GM18909 (cell line): ENCODE results near the gene ENOSF1.
"Not testable (repeated sequence)": the region's sequence is repeated elsewhere in the genome, so short reads cannot be mapped to it uniquely, and the experiment has no call there.

Source experiments
- ATAC-seq: cut with Tn5 transposase; IDR thresholded peaks from one replicate; pipeline ENCODE4 v1.9.1; 2021; ENCODE audit warnings: mild to moderate bottlenecking; ENCODE audit not compliant: unreplicated experiment, poor library complexity

The ENOSF1 gene, protein sequence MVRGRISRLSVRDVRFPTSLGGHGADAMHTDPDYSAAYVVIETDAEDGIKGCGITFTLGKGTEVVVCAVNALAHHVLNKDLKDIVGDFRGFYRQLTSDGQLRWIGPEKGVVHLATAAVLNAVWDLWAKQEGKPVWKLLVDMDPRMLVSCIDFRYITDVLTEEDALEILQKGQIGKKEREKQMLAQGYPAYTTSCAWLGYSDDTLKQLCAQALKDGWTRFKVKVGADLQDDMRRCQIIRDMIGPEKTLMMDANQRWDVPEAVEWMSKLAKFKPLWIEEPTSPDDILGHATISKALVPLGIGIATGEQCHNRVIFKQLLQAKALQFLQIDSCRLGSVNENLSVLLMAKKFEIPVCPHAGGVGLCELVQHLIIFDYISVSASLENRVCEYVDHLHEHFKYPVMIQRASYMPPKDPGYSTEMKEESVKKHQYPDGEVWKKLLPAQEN

GRCh38 chr18:712401-713134 lies at the start of gene ENOSF1:
ENOSF1 (minus strand) TSS chr18:712630; CDS start chr18:712587, 43 bp downstream.
- peak; percentile 91 for ATAC-seq

- not testable (repeated sequence) for ATAC-seq
Observed at GRCh38 chr18:759864-760263, 47.4 kb upstream of the ENOSF1 start.

- no peak for ATAC-seq
Observed at GRCh38 chr18:755506-755905, 43.1 kb upstream of the ENOSF1 start.

DNA sequence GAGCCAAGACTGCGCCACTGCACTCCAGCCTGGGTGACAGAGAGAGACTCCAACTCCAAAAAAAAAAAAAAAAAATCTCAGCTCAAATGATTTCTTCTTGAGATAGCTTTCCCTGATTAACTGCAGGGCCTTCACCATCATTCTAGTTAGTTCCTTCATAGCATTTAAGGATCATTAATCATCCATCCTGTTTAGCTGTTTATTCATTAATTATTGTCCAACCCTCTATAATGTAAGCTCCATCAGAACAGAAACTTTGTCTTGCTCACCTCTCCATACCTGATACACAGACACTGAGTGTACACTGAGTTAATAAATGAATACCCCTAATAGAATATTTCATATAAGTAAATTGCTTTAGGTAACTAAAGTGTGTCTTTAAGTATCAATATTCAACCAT lies 42.2 kb upstream of the ENOSF1 start:
- ATAC-seq: no peak

DNA sequence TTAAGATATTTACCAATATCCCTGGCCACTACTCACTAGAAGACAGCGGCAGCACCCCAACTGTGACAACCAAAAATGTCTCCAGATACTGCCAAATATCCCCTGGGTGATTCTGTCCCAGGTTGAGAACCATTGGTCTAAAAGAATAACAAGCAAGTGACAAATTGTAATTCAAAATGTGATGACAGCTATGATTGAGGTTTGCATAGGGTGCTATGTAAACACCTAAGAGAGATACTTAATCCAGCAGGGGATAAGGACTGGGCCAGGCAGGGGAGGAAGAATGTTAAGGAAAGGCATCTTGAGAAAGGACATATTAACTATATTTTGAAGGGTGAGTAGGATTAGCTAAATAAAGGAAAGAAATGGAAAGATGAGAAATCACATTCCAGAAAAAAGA lies 38.0 kb upstream of the ENOSF1 start:
- ATAC-seq: no peak

- ATAC-seq: no peak
Observed at GRCh38 chr18:744832-745597, 32.6 kb upstream of the ENOSF1 start.

DNA sequence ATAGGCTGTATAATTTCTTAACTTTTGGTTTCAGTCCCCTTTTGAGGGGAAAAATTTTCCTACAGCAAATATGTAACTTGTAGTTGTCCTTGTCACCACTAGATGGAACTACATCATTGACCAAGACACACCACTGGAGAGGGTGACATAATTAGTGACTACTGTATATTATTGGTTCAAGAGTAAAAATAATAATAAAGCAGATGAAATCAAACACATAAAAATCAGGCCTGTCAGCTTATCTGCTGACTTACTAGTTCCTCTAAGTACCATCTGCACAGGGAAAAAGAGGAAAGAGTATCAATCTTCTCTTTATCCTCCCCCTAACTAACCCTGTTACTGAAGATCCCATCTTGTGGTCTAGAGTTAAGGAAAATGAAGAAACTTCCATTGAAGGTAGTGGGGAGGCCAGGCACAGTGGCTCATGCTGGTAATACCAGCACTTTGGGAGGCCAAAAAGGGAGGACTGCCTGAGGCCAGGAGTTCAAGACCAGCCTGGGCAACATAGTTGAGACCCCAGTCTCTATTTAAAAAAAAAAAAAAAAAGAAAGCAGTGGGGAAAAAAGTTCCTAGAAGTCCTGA lies 29.6 kb upstream of the ENOSF1 start:
- peak; percentile 91 for ATAC-seq

DNA sequence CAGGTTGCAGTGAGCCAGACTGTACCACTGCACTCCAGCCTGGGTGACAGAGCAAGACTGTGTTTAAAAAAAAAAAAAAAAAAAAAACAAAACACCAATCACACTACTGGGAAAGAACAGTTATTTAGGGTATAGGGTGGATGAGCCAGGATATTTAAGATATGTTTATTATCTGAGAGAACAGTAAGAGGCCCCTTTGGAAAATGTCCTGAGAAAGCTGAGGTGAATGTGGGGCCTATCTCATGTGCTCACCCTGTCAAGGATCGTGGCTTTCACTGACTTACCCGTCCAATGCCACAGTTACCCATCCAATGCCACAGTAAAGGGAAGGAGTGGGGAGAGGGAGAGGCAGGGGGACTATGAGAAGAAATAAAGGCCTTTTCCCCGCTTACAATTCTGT lies 19.9 kb upstream of the ENOSF1 start:
- ATAC-seq: no peak

GRCh38 chr18:731185-731584 lies 18.8 kb upstream of the ENOSF1 start:
- no peak for ATAC-seq

- no peak for ATAC-seq
Observed at GRCh38 chr18:730692-731091, 18.3 kb upstream of the ENOSF1 start.

DNA sequence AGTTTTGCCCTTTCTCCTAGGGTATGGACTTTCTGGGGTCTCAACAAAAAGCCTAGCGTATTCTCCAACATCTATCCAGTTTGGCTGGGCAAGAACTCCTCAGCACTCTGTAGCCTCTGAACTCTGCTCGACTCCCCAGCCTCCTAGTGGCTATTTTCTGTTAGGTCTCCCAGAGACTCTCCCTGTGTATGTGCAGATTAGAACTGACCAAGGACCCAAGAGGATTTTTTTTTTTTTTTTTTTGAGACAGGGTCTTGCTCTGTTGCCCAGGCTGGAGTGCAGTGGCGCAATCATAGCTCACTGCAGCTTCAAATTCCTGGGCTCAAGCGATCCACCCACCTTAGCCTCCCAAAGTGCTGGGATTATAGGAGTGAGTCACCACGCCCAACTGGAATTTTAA lies 17.7 kb upstream of the ENOSF1 start:
- ATAC-seq: not testable (repeated sequence)

DNA sequence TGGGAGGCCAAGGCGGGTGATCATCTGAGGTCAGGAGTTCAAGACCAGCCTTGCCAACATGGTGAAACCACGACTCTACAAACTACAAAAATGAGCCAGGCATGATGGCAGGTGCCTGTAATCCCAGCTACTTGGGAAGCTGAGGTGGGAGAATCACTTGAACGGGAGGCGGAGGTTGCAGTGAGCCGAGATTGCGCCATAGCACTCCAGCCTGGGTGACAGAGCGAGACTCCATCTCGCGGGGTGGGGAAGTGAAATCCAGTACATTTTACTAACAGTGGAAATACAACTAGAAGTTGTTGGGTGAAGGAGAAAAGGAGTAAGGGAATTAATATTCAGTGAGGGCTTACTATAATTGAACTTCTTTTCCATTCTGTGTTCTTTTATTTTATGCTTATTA lies 13.2 kb upstream of the ENOSF1 start:
- no peak for ATAC-seq

DNA sequence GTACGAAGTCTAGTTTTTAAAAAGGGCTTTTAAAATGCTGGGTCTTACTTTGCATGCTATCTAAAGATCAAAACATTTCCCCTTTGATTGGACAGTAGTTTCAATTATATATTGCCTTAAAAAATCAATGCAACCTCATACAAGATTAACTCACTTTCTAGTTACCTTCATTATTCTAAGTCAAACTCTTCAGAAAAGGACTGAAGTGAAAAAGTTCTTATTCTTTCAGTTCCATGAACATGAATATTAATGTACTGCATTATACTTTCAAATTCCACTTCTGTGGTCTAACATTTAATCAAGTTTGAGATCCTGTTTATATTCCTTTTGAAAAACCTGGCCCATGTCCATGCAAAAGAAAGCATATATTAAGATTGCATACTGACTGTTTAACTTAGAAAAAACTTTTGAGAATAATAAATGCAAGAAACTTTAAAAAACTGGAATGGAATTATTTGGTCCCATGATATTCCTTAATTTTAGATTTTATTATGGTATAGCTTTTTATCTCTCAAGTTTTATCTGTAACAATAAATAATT lies 11.2 kb upstream of the ENOSF1 start:
- no peak for ATAC-seq

DNA sequence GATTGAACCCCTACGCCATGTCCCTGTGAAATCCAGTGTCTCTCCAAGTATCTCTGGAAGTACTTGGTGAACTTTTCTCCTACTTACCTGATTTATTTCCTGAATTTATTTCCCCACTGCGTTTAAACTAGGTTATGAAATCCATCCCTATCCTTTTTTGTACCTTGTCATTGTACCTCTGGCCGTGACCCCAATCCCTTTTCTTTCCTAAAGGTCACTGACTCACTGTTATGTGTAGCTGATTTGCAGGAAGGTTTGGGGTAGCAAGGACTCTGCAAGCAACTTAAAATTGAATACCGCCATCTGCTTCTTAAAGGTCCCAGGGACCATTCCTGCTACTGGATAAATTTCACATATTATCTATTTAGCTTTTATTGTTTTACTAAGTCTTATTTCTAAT lies 4.6 kb upstream of the ENOSF1 start:
- ATAC-seq: no peak

GRCh38 chr18:715626-716025 lies 3.2 kb upstream of the ENOSF1 start:
- ATAC-seq: no peak

- ATAC-seq: no peak
Observed at GRCh38 chr18:713135-713490, 683 bp upstream of the ENOSF1 start.

DNA sequence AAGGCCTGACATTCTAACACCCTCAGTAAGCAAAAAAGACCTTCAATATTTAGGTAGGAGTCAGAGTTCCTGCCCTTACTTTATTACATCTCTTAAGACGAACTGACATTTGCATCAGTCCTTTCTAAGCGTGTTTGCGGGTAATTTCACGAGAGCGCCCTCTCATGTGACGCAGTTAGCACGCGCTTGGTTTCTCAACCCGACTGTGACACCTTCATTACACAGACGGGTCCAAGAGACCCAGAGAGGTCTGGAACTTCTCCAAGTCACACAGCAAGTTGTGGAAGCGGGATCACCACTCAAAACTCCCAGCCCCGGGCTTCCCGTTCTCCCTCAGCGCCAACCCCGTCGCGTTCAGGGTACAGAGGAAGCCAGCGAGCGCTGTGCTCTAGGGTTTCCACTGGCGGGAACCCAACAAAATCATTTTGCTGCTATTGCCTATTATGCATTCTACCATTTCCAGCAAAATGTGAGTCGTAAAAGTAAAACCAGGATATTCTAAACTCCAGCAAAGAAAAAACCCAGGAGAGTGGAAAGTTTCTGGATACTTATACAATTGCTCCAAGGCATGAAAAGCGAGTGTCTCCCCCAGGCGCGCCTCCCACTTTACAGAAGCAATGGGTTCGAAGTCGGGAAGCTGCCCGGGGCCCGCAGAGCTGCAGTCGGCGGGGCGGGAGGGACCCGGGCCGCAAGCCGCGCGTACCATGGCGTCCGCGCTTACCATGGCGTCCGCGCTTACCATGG lies 601 bp downstream of the ENOSF1 start:
- peak; percentile 57 for ATAC-seq

DNA sequence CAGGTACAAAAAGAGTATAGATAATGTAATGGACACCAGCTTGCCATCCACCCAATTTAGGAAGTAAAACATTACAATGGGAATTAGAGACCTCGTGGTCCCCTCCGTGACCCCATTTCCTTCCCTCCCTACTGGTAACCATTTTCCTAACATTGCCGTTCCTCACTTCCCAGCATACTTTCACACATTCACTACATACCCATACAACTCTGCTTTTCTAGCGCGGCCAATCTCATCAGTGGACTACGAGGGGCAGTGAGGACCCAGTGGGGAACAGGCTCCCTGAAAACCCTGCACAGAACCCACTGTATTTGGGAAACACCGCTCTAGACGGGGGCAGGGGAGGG lies 1.1 kb downstream of the ENOSF1 start:
- peak; percentile 11 for ATAC-seq

GRCh38 chr18:710418-711300 lies 1.8 kb downstream of the ENOSF1 start:
- ATAC-seq: no peak
